ENCODE data around the gene KRTAP10-7.
"Not testable (repeated sequence)": the region's sequence is repeated elsewhere in the genome, so short reads cannot be mapped to it uniquely, and the experiment has no call there.

The KRTAP10-7 gene

GRCh38 chr21:44600118-44600978 lies at the start of gene KRTAP10-7:
TSS of gene KRTAP10-7 (plus strand) at chr21:44600597. CDS start at chr21:44600622, 25 bp downstream.
- not testable (repeated sequence) for DNase-seq

- DNase-seq: no peak
Measured at GRCh38 chr21:44550807-44551206, 49.6 kb upstream of the KRTAP10-7 start.

GRCh38 chr21:44551340-44551961 lies 48.9 kb upstream of the KRTAP10-7 start, which contains the start of gene KRTAP10-2:
TSS of gene KRTAP10-2 (minus strand) at chr21:44551505. CDS start at chr21:44551458, 47 bp downstream.
- no peak for DNase-seq

- no peak for DNase-seq
Measured at GRCh38 chr21:44552136-44552535, 48.3 kb upstream of the KRTAP10-7 start.

- DNase-seq: no peak
Measured at GRCh38 chr21:44552681-44553080, 47.7 kb upstream of the KRTAP10-7 start.

GRCh38 chr21:44555200-44555875 lies 45.1 kb upstream of the KRTAP10-7 start:
- no peak for DNase-seq

GRCh38 chr21:44556879-44557278 lies 43.5 kb upstream of the KRTAP10-7 start:
- DNase-seq: no peak

- DNase-seq: no peak
Measured at GRCh38 chr21:44557491-44558328, 42.7 kb upstream of the KRTAP10-7 start.

- DNase-seq: not testable (repeated sequence)
Measured at GRCh38 chr21:44558329-44558675, 42.1 kb upstream of the KRTAP10-7 start.

GRCh38 chr21:44558695-44559094 lies 41.7 kb upstream of the KRTAP10-7 start, which contains the start of gene KRTAP10-3:
TSS of gene KRTAP10-3 (minus strand) at chr21:44558795. CDS start at chr21:44558715, 80 bp downstream.
- DNase-seq: no peak

- no peak for DNase-seq
Measured at GRCh38 chr21:44564099-44564498, 36.3 kb upstream of the KRTAP10-7 start.

- no peak for DNase-seq
Measured at GRCh38 chr21:44564886-44565598, 35.4 kb upstream of the KRTAP10-7 start.

GRCh38 chr21:44566403-44566802 lies 34.0 kb upstream of the KRTAP10-7 start:
- DNase-seq: no peak

GRCh38 chr21:44567481-44568171 lies 32.8 kb upstream of the KRTAP10-7 start:
- no peak for DNase-seq

GRCh38 chr21:44568261-44568660 lies 32.1 kb upstream of the KRTAP10-7 start:
- DNase-seq: no peak

- DNase-seq: no peak
Measured at GRCh38 chr21:44568667-44569556, 31.5 kb upstream of the KRTAP10-7 start.

- DNase-seq: no peak
Measured at GRCh38 chr21:44569861-44570517, 30.4 kb upstream of the KRTAP10-7 start.

GRCh38 chr21:44571296-44571695 lies 29.1 kb upstream of the KRTAP10-7 start:
- no peak for DNase-seq
